Mucosa of descending colon (tissue), 3 donors: ENCODE results near the gene ZC3H12D. TPM values are rescaled to one million over a fixed set of nuclear protein-coding genes. Genes with fewer than 3 reads are reported as not detected.

Experiments used
- ATAC-seq: fragments of 200-7000 bp; cut with Tn5 transposase; one replicate; pipeline ENCODE4 v1.9.1; 2020; ENCODE audit warnings: mild to moderate bottlenecking, moderate library complexity
- DNase-seq, 3 donors: peaks; one replicate each; pipeline ENCODE4 v3.0.0-alpha.2; 2020
- H3K36me3 ChIP-seq: fragments of 200-600 bp; one replicate; pipeline ENCODE4 v1.8.0; 2021; ENCODE audit warnings: low read depth, mild to moderate bottlenecking
- H3K4me1 ChIP-seq: fragments of 200-600 bp; one replicate; pipeline ENCODE4 v1.8.0; 2021; ENCODE audit warnings: low read depth, mild to moderate bottlenecking
- H3K4me3 ChIP-seq: fragments of 200-600 bp; one replicate; pipeline ENCODE4 v1.8.0; 2021; ENCODE audit warnings: mild to moderate bottlenecking
- H3K9me3 ChIP-seq: fragments of 200-600 bp; one replicate; pipeline ENCODE4 v1.8.0; 2021; ENCODE audit warnings: mild to moderate bottlenecking
- intact Hi-C, 2 donors: fragments of 100-400 bp; cut with DNase I in 1 of 2; cut with micrococcal nuclease in 1 of 2; formaldehyde crosslinking; loops; one replicate each; pipeline versions ENCODE4 v1.11.0 to v1.11.1; 2022; cut with DNase I, micrococcal nuclease
- total RNA-seq, 3 donors: library from RNA; stranded (reverse); fragmentation: NEBNext Ultra II Directional in 2 of 3; extraction: Animal tissue kit (Norgen Biotek cat#: 25700) in 2 of 3; gene quantifications; one replicate each; pipeline versions ENCODE4 v1.2.1 to v1.2.4, GENCODE V29; 2021 to 2023
- TF ChIP-seq, protein P1 (sequence below): fragments of 200-600 bp; IDR thresholded peaks from one replicate; pipeline ENCODE4 v1.8.0; 2022; ENCODE audit warnings: antibody characterized with exemption, mild to moderate bottlenecking
- donor health status: DM: no; HTN: no; CAD: no; lungs with moderate emphysema.
- donor health status: DM: no; HTN: no; CAD: no.
- donor health status: DM: no; HTN: yes; CAD: no.

The ZC3H12D gene
- total RNA-seq, 3 donors from 2014 or later, result 5.2 to 9.1 (median 8.9) TPM

DNA sequence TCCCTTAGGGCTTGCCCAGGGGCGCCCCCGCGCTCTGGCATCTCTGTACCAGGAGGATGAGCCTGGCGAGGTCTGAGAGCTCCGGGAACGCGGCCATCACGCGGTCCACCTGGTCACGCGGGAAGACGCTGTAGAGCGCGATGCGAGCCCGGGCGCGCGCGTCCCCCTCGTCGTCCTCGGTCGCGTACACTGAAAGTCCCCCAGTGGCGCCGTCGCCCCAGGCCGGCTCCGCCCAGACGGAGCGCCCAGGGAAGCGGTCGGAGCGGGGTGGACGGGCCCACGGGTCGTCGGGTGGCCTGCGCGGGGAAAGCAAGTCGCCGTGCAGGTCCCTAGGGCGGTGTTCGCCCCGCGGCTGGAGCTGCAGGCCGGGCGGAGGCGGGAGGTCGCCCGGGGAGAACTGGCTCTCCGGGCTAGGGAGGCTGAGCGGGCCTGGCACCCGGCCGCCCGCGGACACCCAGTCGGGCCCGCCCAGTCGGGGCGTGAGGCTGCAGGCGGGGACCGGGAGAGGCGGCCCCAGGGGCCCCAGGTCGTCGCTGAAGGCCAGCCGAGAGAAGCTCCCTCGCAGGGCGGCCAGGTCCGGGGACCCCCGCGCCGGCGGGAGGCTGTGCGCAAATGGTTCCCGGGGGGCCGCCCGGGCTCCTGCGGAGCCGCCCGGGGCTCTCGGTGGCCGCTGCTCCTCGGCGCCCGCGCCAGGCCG lies 34.0 kb downstream of the ZC3H12D start:
- Histone ChIP-seq H3K4me3 (peak overlapping the region; percentile 17), H3K9me3 (no peaks in the 10 kb centered on the region), H3K36me3 (no peaks in the 10 kb centered on the region), H3K4me1 (peaks cover 32% of the 10 kb centered on the region)
- ATAC-seq, result peak; percentile 67
- TF ChIP-seq, protein P1, sequence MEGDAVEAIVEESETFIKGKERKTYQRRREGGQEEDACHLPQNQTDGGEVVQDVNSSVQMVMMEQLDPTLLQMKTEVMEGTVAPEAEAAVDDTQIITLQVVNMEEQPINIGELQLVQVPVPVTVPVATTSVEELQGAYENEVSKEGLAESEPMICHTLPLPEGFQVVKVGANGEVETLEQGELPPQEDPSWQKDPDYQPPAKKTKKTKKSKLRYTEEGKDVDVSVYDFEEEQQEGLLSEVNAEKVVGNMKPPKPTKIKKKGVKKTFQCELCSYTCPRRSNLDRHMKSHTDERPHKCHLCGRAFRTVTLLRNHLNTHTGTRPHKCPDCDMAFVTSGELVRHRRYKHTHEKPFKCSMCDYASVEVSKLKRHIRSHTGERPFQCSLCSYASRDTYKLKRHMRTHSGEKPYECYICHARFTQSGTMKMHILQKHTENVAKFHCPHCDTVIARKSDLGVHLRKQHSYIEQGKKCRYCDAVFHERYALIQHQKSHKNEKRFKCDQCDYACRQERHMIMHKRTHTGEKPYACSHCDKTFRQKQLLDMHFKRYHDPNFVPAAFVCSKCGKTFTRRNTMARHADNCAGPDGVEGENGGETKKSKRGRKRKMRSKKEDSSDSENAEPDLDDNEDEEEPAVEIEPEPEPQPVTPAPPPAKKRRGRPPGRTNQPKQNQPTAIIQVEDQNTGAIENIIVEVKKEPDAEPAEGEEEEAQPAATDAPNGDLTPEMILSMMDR, result no peak
- intact Hi-C loops, result no loop called here
- peak; percentile 56 to 76 (median 72) for DNase-seq

DNA sequence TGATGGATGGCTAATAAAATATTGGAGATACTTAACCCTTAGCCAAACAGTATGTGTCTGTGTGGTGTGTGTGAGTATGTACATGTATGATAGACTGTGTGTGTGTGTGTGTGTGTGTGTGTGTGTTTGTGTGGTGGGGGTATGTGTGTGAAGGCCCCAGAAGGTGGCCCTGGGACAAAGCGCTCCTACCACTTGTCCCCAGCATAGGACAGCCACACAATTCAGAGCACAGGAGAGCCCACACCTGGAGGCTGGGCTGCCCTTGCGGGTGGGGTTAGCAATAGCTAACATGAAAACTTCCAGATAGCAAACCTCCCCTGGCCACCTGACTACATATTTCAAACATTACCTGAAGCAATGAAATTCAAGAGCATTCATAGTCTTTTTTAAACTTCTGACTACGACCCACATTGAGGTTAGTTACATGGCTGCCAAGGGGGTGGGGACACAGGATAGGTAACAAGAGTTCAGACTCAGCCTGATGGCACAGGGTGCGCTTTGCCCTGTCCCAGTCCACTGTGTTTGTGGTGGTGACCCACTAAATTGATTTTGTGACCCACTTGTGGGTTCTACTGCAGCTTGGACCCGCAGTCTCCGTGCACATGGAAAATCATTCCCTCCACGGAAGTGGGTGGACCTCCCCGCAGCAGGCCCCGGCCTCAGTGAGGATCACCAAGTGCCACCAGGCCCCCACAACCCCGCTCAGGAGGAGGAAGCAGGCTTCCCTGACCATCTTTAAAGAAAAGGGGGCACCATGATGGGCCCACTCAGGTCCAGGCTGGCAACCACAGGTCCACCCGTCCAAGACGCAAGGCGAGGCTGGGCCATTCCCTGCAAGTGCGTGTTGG lies 34.8 kb downstream of the ZC3H12D start:
- ATAC-seq (no peak), DNase-seq (peak in 2 of 3 donors; percentile 37 to 46)
- Histone ChIP-seq H3K9me3 (no peaks in the 10 kb centered on the region), H3K36me3 (no peaks in the 10 kb centered on the region), H3K4me1 (peaks cover 32% of the 10 kb centered on the region), H3K4me3 (no peak overlapping the region)
- TF ChIP-seq, protein P1, result no peak
- intact Hi-C loops, result no loop called here

DNA sequence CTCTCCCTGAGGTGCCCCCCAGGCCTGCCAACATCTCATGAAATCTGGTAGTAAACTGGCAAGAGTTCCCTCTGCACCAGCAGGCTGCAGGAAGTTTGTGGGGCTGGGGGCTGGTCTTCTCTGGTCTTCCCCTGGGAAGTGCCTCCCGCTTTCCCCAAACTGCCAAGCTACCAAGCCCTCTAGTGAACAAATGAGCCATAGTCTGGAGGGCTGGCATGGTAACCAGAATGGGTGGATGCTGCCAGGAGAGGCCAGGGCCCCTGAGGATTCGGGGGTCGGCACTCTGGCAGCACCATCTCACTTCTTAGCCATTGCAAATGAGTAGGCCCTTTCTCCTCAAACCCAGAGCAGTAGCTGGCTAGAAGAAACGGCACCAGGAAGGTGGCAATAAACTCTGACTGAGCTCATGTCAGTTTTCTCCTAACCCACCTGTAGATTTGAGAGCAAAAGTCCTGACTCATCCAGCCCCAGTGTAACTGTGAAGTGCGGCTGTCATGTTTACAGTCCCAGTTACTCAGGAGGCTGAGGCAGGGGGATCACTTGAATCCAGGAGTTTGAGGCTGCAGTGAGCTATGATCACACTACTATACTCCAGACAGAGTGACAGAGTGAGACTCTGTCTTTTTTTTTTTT lies 35.9 kb downstream of the ZC3H12D start:
- intact Hi-C loops, result no loop called here
- no peak for ATAC-seq

DNA sequence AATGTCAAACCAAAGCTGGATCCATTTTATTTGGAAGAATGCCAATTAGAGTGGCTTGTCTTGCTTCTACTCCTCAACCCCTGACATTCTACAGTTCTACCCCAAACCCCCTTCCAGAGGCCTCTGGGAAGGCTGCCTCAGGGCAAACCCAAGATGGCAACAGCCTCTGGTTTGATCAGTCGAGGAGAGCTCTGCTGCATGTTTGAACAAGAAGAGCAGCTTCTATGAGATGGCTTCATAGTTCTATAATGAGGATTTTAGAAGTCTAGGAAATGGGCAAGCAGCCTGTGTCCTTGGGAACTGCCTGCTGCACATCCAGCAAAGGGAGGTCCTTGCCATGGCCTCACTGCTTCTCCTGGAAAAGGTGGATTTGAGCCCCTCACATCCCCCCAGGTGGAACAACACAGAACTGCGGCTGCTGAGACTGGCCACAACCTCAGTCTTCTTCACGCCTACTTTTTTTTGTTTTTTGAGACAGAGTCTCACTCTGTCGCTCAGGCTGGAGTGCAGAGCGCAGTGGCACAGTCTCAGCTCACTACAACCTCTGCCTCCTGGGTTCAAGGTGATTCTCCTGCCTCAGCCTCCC lies 37.9 kb downstream of the ZC3H12D start:
- TF ChIP-seq, protein P1, result no peak
- Histone ChIP-seq H3K4me1 (peaks cover 8% of the 10 kb centered on the region), H3K36me3 (no peaks in the 10 kb centered on the region), H3K9me3 (no peaks in the 10 kb centered on the region), H3K4me3 (no peak overlapping the region)
- ATAC-seq, result no peak
- peak in 2 of 3 donors; percentile 14 to 21 for DNase-seq
- intact Hi-C loops, result no loop called here

More for the DNA sequence above, 35.9 kb downstream of the ZC3H12D start:
- DNase-seq, result peak in 1 of 3 donors; percentile 11
- Histone ChIP-seq H3K4me3 (no peak overlapping the region), H3K9me3 (no peaks in the 10 kb centered on the region), H3K4me1 (peaks cover 21% of the 10 kb centered on the region), H3K36me3 (no peaks in the 10 kb centered on the region)
- TF ChIP-seq, protein P1, result no peak

DNA sequence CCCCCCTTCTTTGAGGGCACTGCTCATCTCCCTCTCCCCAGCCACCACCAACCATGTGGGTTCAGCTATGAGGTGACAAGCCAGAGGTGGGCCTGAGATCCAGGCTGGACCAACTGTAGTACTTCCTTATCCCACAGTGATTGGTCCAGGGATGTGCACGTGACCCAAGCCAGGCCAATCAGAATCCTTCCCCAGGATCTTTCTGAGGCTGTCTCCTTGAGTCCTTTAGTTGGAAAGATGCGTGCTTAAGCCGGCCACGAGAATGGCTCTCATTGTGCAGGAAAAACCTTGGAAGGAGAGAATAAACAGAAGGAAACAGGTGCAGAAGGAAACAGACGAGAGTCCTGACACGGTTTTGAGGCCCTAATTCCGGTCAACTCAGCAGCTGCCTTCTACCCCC lies 39.2 kb downstream of the ZC3H12D start:
- H3K4me1 ChIP-seq, result peaks cover 4% of the 10 kb centered on the region
- ATAC-seq (no peak), DNase-seq (no peak)
- intact Hi-C loops, result no loop called here
- TF ChIP-seq, protein P1, result no peak
- no peaks in the 10 kb centered on the region for H3K36me3 ChIP-seq
- H3K4me3 ChIP-seq, result no peak overlapping the region
- H3K9me3 ChIP-seq, result no peaks in the 10 kb centered on the region
